ENCODE measurements around the gene IPO7.

DNA sequence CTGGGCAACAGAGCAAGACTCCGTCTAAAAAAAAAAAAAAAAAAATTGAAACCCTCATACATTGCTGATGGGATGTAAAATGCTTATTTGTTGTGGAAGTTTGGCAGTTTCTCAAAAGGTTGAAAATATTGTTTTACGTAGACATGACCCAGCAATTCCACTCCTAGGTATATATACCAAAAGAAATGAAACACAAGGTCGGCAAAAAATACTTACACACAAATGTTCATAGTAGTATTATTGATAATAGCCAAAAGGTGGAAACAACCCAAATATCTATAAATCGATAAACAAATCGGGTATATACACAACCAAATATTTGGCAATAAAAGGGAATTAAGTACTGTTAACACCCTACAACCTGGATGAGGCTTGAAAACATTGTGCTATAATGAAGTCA lies 71.3 kb downstream of the IPO7 start:
- TF ChIP-seq GATA3 (IDR thresholded peaks at IDR 0.05; ENCODE audit: low read depth, low read length), result no peak
- TF ChIP-seq GATA2 (IDR thresholded peaks at IDR 0.05; ENCODE audit: low read depth, low read length), result no peak
